Measurements from ENCODE around the gene MIS18A. TPM values are rescaled to one million over a fixed set of nuclear protein-coding genes. Genes with fewer than 3 reads are reported as not detected.
"Not testable (repeated sequence)": the region's sequence is repeated elsewhere in the genome, so short reads cannot be mapped to it uniquely, and the experiment has no call there.

The MIS18A gene
- total RNA-seq, 1 experiment from 2014 or later, result 10.9 TPM

- intact Hi-C loops (cut with micrococcal nuclease; ENCODE audit: unreplicated experiment), result no loop called here
Measured at GRCh38 chr21:32279377-32279680, 480 bp upstream of the MIS18A start.

GRCh38 chr21:32278103-32278502 is 746 bp downstream of the MIS18A start:
- no peak for TF ChIP-seq CTCF (IDR thresholded peaks at IDR 0.05; ENCODE audit: unreplicated experiment)
- CTCF ChIA-PET, result no interaction called here
- intact Hi-C loops (cut with micrococcal nuclease; ENCODE audit: unreplicated experiment), result no loop called here

More at GRCh38 chr21:32279377-32279680, 480 bp upstream of the MIS18A start:
- Mint-ChIP-seq H3K27me3 (ENCODE audit: unreplicated experiment) (no peaks in the 10 kb centered on the region), H3K4me1 (ENCODE audit: low read depth, unreplicated experiment) (no peaks in the 10 kb centered on the region), H3K36me3 (ENCODE audit: insufficient read depth, unreplicated experiment) (peaks cover 23% of the 10 kb centered on the region), H3K4me3 (ENCODE audit: low read depth, unreplicated experiment) (peak overlapping the region; percentile 96), H3K27ac (ENCODE audit: unreplicated experiment) (peak overlapping the region; percentile 91), H3K9me3 (ENCODE audit: low read depth, unreplicated experiment) (no peaks in the 10 kb centered on the region)
- no TSS peak for BruUV-seq (replicated peaks)
- DNase-seq, result no peak
- TF ChIP-seq CTCF (IDR thresholded peaks at IDR 0.05; ENCODE audit: unreplicated experiment), result no peak
- CTCF ChIA-PET, result interaction anchor here (0.6 to 0.7 kb wide), 5 partner anchors 25 to 1049 kb away, joined by 3 to 7 read pairs (median 3); no protein-coding TSS in a partner anchor

GRCh38 chr21:32276671-32277070 is 2.2 kb downstream of the MIS18A start:
- no peak overlapping the region for H3K4me3 Mint-ChIP-seq (ENCODE audit: low read depth, unreplicated experiment)
- intact Hi-C loops (cut with micrococcal nuclease; ENCODE audit: unreplicated experiment), result no loop called here
- no peak for DNase-seq
- H3K36me3 Mint-ChIP-seq (ENCODE audit: insufficient read depth, unreplicated experiment), result peaks cover 23% of the 10 kb centered on the region
- H3K9me3 Mint-ChIP-seq (ENCODE audit: low read depth, unreplicated experiment), result no peaks in the 10 kb centered on the region
- H3K27ac Mint-ChIP-seq (ENCODE audit: unreplicated experiment), result no peak overlapping the region
- H3K4me1 Mint-ChIP-seq (ENCODE audit: low read depth, unreplicated experiment), result no peaks in the 10 kb centered on the region
- no TSS peak for BruUV-seq (replicated peaks)
- CTCF ChIA-PET, result no interaction called here
- no peak for TF ChIP-seq CTCF (IDR thresholded peaks at IDR 0.05; ENCODE audit: unreplicated experiment)
- no peaks in the 10 kb centered on the region for H3K27me3 Mint-ChIP-seq (ENCODE audit: unreplicated experiment)

More at GRCh38 chr21:32278103-32278502, 746 bp downstream of the MIS18A start:
- Mint-ChIP-seq H3K4me3 (ENCODE audit: low read depth, unreplicated experiment) (peak overlapping the region; percentile 96), H3K36me3 (ENCODE audit: insufficient read depth, unreplicated experiment) (peaks cover 23% of the 10 kb centered on the region), H3K9me3 (ENCODE audit: low read depth, unreplicated experiment) (no peaks in the 10 kb centered on the region), H3K27ac (ENCODE audit: unreplicated experiment) (peak overlapping the region; percentile 21), H3K4me1 (ENCODE audit: low read depth, unreplicated experiment) (no peaks in the 10 kb centered on the region), H3K27me3 (ENCODE audit: unreplicated experiment) (no peaks in the 10 kb centered on the region)
- no TSS peak for BruUV-seq (replicated peaks)
- DNase-seq, result no peak

- Mint-ChIP-seq H3K27me3 (ENCODE audit: unreplicated experiment) (no peaks in the 10 kb centered on the region), H3K4me1 (ENCODE audit: low read depth, unreplicated experiment) (no peaks in the 10 kb centered on the region), H3K4me3 (ENCODE audit: low read depth, unreplicated experiment) (no peak overlapping the region), H3K9me3 (ENCODE audit: low read depth, unreplicated experiment) (no peaks in the 10 kb centered on the region), H3K36me3 (ENCODE audit: insufficient read depth, unreplicated experiment) (peaks cover 5% of the 10 kb centered on the region), H3K27ac (ENCODE audit: unreplicated experiment) (no peak overlapping the region)
- CTCF ChIA-PET, result no interaction called here
- intact Hi-C loops (cut with micrococcal nuclease; ENCODE audit: unreplicated experiment), result no loop called here
- TF ChIP-seq CTCF (IDR thresholded peaks at IDR 0.05; ENCODE audit: unreplicated experiment), result no peak
- BruUV-seq (replicated peaks), result no TSS peak
- no peak for DNase-seq
Measured at GRCh38 chr21:32270748-32271147, 8.1 kb downstream of the MIS18A start.

- H3K4me1 Mint-ChIP-seq (ENCODE audit: low read depth, unreplicated experiment); H3K27ac Mint-ChIP-seq (ENCODE audit: unreplicated experiment); H3K36me3 Mint-ChIP-seq (ENCODE audit: insufficient read depth, unreplicated experiment); DNase-seq; CTCF ChIA-PET; H3K9me3 Mint-ChIP-seq (ENCODE audit: low read depth, unreplicated experiment); intact Hi-C loops (cut with micrococcal nuclease; ENCODE audit: unreplicated experiment); H3K27me3 Mint-ChIP-seq (ENCODE audit: unreplicated experiment); BruUV-seq (replicated peaks); H3K4me3 Mint-ChIP-seq (ENCODE audit: low read depth, unreplicated experiment): not testable (repeated sequence)
Measured at GRCh38 chr21:32265321-32265720, 13.5 kb downstream of the MIS18A start.

All from Calu3 (cell line).